CD14-positive monocyte (primary cell): ENCODE measurements around the gene SMAD3. TPM values are rescaled to one million over a fixed set of nuclear protein-coding genes. Genes with fewer than 3 reads are reported as not detected.

Experiments
- DNase-seq, 3 donors: peaks; one replicate each; pipeline ENCODE4 v3.0.0-alpha.2; 2011 to 2022
- H2AFZ ChIP-seq: 2 replicates; pipeline ENCODE4 v1.6.0; 2012; ENCODE audit warnings: mild to moderate bottlenecking, low read depth, low read length, inconsistent platforms; ENCODE audit not compliant: insufficient read depth, poor library complexity, severe bottlenecking
- H3K27ac ChIP-seq, 2 donors: 1 replicate in 1 of 2; 2 replicates in 1 of 2; pipeline ENCODE4 v1.5.1; 2012 to 2013; ENCODE audit warnings: low read length in 2 of 2, control low read depth in 1 of 2, inconsistent platforms in 1 of 2, low read depth in 1 of 2, mild to moderate bottlenecking in 1 of 2
- H3K27me3 ChIP-seq, 2 donors: one replicate each; pipeline versions ENCODE4 v1.6.0 to v1.6.1; 2011 to 2013; ENCODE audit warnings: low read length in 2 of 2; ENCODE audit not compliant: control insufficient read depth in 2 of 2, insufficient read depth in 2 of 2
- H3K36me3 ChIP-seq, 2 donors: replicated peaks in 1 of 2; 1 replicate in 1 of 2; 2 replicates in 1 of 2; pipeline versions ENCODE4 v1.5.1 to v1.6.1; 2012 to 2013; ENCODE audit warnings: low read length in 2 of 2, control low read depth in 1 of 2, inconsistent platforms in 1 of 2, mild to moderate bottlenecking in 1 of 2; ENCODE audit not compliant: insufficient read depth in 2 of 2, control insufficient read depth in 1 of 2
- H3K4me1 ChIP-seq, 2 donors: 1 replicate in 1 of 2; 2 replicates in 1 of 2; pipeline versions ENCODE4 v1.5.1 to v1.6.1; 2012 to 2013; ENCODE audit warnings: low read length in 2 of 2, control low read depth in 1 of 2, inconsistent platforms in 1 of 2, mild to moderate bottlenecking in 1 of 2, moderate library complexity in 1 of 2; ENCODE audit not compliant: insufficient read depth in 2 of 2, control insufficient read depth in 1 of 2
- H3K4me2 ChIP-seq: replicated peaks from 2 replicates; pipeline ENCODE3; 2012; ENCODE audit warnings: low read length, moderate library complexity, mild to moderate bottlenecking; ENCODE audit not compliant: poor library complexity, severe bottlenecking; ENCODE audit errors: extremely low read depth
- H3K4me3 ChIP-seq, 3 experiments: fragments of 200-600 bp in 1 of 3; sonication (generic) in 1 of 3; replicated peaks in 1 of 3; 1 replicate in 2 of 3; 2 replicates in 1 of 3; pipeline ENCODE4 v1.5.1; 2011 to 2013; ENCODE audit warnings: low read length in 3 of 3, mild to moderate bottlenecking in 3 of 3, control low read depth in 2 of 3, low read depth in 2 of 3, inconsistent platforms in 1 of 3, moderate library complexity in 1 of 3
- H3K79me2 ChIP-seq: 2 replicates; pipeline ENCODE4 v1.6.0; 2012; ENCODE audit warnings: mild to moderate bottlenecking, control low read depth, inconsistent platforms, low read length, moderate library complexity; ENCODE audit not compliant: insufficient read depth
- H3K9ac ChIP-seq: 2 replicates; pipeline ENCODE4 v1.6.0; 2017; ENCODE audit warnings: low read length, mild to moderate bottlenecking; ENCODE audit not compliant: insufficient read depth, poor library complexity, severe bottlenecking
- H3K9me3 ChIP-seq, 2 donors: replicated peaks in 1 of 2; 1 replicate in 1 of 2; 2 replicates in 1 of 2; pipeline versions ENCODE4 v1.5.1 to v1.6.1; 2012 to 2013; ENCODE audit warnings: low read length in 2 of 2, control low read depth in 1 of 2; ENCODE audit not compliant: control insufficient read depth in 1 of 2, insufficient read depth in 1 of 2
- H4K20me1 ChIP-seq: 2 replicates; pipeline ENCODE4 v1.6.0; 2012; ENCODE audit warnings: mild to moderate bottlenecking, low read length, control low read depth, moderate library complexity; ENCODE audit not compliant: insufficient read depth
- H3K27ac Mint-ChIP-seq, 7 donors: one replicate each; pipeline ENCODE4 v1.8.0; 2020; ENCODE audit warnings: mild to moderate bottlenecking in 7 of 7, mixed read lengths in 7 of 7, moderate library complexity in 6 of 7, inconsistent platforms in 2 of 7
- H3K27me3 Mint-ChIP-seq, 3 donors: one replicate each; pipeline ENCODE4 v1.8.0; 2021 to 2022; ENCODE audit warnings: low read depth in 3 of 3, mild to moderate bottlenecking in 3 of 3, mixed read lengths in 3 of 3, moderate library complexity in 3 of 3, inconsistent platforms in 1 of 3
- H3K36me3 Mint-ChIP-seq, 2 donors: one replicate each; pipeline ENCODE4 v1.8.0; 2020; ENCODE audit warnings: mixed read lengths in 2 of 2, inconsistent platforms in 1 of 2, mild to moderate bottlenecking in 1 of 2
- H3K4me1 Mint-ChIP-seq: one replicate; pipeline ENCODE4 v1.8.0; 2020; ENCODE audit warnings: mild to moderate bottlenecking, mixed read lengths
- H3K4me3 Mint-ChIP-seq, 2 donors: one replicate each; pipeline ENCODE4 v1.8.0; 2020; ENCODE audit warnings: mild to moderate bottlenecking in 2 of 2, mixed read lengths in 2 of 2, moderate library complexity in 1 of 2
- H3K9me3 Mint-ChIP-seq, 7 donors: one replicate each; pipeline ENCODE4 v1.8.0; 2020 to 2022; ENCODE audit warnings: mixed read lengths in 7 of 7, mild to moderate bottlenecking in 6 of 7, moderate library complexity in 6 of 7, inconsistent platforms in 2 of 7
- WGBS: methylation state at CpG from one replicate; pipeline ENCODE4 v1.1.5; 2013; ENCODE audit warnings: missing lambda C conversion rate; ENCODE audit not compliant: insufficient coverage; 5-methylcytosine and 5-hydroxymethylcytosine counted together
- intact Hi-C, 2 donors: fragments of 100-400 bp; cut with micrococcal nuclease; formaldehyde crosslinking; loops; one replicate each; pipeline versions ENCODE4 v1.15.0 to v1.15.1; 2023
- polyA plus RNA-seq, 3 donors: library from polyadenylated mRNA; depleted of rRNA in 1 of 3; unstranded in 2 of 3; stranded (reverse) in 1 of 3; fragments of 300-500 nt in 2 of 3; fragments of >200 nt in 1 of 3; fragmentation: Illumina TruSeq in 2 of 3; gene quantifications; 1 replicate in 2 of 3; 2 replicates in 1 of 3; pipeline ENCODE4 v1.2.3, GENCODE V29; 2012 to 2021
- TF ChIP-seq, protein P1 (sequence below): fragments of 200-600 bp; IDR thresholded peaks from one replicate; pipeline ENCODE4 v1.8.0; 2022; ENCODE audit warnings: antibody characterized with exemption, mild to moderate bottlenecking

SMAD3 gene
- polyA plus RNA-seq, 3 donors, result 4.4 to 41.7 (median 5.4) TPM

DNA sequence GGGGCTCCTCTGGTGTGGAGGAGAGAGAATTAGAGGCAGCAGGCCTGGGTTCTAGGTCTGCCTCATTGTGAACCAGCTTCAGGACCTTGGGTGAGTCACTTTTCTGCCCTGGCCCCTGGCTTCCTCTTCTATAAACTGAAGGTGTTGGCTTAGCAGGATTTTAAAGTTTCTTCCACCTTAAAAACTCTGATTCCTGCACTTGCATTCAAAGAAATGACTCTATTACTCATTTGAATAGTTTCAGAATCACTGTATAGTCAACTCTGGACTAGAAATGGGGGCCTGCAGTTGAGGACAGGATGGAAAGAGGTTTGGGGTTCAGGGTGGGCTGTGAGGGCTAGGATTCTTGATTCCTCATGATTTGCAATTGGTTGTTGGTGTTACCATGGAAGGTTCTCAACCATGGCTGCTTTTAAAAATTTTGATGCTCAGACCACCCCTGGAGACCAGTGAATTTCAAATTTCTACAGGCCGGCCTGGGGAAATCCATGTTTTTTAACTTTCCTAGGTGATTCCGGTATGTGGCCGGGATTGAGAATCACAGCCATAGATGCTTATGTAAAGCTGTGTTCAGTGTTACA lies 19.9 kb downstream of the SMAD3 start:
- Histone ChIP-seq H3K79me2 (peaks cover 88% of the 10 kb centered on the region), H3K36me3 (peaks cover 0 to 5% of the 10 kb centered on the region in 2 donors), H3K27ac (peak overlapping the region; percentile 90 to 94), H2AFZ (no peak overlapping the region), H3K27me3 (no peaks in the 10 kb centered on the region), H3K4me3 (peak overlapping the region in 1 of 3 experiments; percentile 15), H4K20me1 (peaks cover 4% of the 10 kb centered on the region), H3K4me2 (peak overlapping the region; percentile 34), H3K9ac (peak overlapping the region; percentile 49), H3K4me1 (peaks cover 92 to 100% of the 10 kb centered on the region in 2 donors), H3K9me3 (no peaks in the 10 kb centered on the region)
- 83% methylated on average over 1 of the region's 3 CpGs for WGBS
- H3K27me3 Mint-ChIP-seq, result peaks cover 1 to 4% (median 2%) of the 10 kb centered on the region in 3 donors
- DNase-seq, result peak; percentile 78 to 83 (median 82)
- peaks cover 100% of the 10 kb centered on the region for H3K4me1 Mint-ChIP-seq
- intact Hi-C loops, result loop anchor here in 1 of 2 donors (10.0 kb wide), 1 partner anchor 61 kb away; no protein-coding TSS in a partner anchor
- peaks cover 41 to 59% of the 10 kb centered on the region in 2 donors for H3K36me3 Mint-ChIP-seq
- peak overlapping the region; percentile 12 to 57 for H3K4me3 Mint-ChIP-seq
- H3K9me3 Mint-ChIP-seq, result no peaks in the 10 kb centered on the region
- peak overlapping the region; percentile 95 to 98 (median 96) for H3K27ac Mint-ChIP-seq
- TF ChIP-seq, protein P1, sequence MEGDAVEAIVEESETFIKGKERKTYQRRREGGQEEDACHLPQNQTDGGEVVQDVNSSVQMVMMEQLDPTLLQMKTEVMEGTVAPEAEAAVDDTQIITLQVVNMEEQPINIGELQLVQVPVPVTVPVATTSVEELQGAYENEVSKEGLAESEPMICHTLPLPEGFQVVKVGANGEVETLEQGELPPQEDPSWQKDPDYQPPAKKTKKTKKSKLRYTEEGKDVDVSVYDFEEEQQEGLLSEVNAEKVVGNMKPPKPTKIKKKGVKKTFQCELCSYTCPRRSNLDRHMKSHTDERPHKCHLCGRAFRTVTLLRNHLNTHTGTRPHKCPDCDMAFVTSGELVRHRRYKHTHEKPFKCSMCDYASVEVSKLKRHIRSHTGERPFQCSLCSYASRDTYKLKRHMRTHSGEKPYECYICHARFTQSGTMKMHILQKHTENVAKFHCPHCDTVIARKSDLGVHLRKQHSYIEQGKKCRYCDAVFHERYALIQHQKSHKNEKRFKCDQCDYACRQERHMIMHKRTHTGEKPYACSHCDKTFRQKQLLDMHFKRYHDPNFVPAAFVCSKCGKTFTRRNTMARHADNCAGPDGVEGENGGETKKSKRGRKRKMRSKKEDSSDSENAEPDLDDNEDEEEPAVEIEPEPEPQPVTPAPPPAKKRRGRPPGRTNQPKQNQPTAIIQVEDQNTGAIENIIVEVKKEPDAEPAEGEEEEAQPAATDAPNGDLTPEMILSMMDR, result no peak

GRCh38 chr15:67085818-67086636 lies 20.6 kb downstream of the SMAD3 start:
- Mint-ChIP-seq H3K4me1 (peaks cover 100% of the 10 kb centered on the region), H3K9me3 (no peaks in the 10 kb centered on the region), H3K36me3 (peaks cover 40 to 60% of the 10 kb centered on the region in 2 donors), H3K27me3 (peaks cover 1 to 4% (median 2%) of the 10 kb centered on the region in 3 donors), H3K27ac (peak overlapping the region; percentile 95 to 98 (median 96)), H3K4me3 (peak overlapping the region; percentile 53 to 55)
- peaks cover 0 to 5% of the 10 kb centered on the region in 2 donors for H3K36me3 ChIP-seq
- peaks cover 87% of the 10 kb centered on the region for H3K79me2 ChIP-seq
- WGBS, result 93% methylated on average over 1 of the region's 3 CpGs
- intact Hi-C loops, result loop anchor here in 1 of 2 donors (10.0 kb wide), 1 partner anchor 61 kb away; no protein-coding TSS in a partner anchor
- H3K9ac ChIP-seq, result peak overlapping the region; percentile 49
- TF ChIP-seq, protein P1, result no peak
- peak overlapping the region; percentile 51 for H3K4me2 ChIP-seq
- no peaks in the 10 kb centered on the region for H3K9me3 ChIP-seq
- peak overlapping the region in 1 of 3 experiments; percentile 15 for H3K4me3 ChIP-seq
- peaks cover 92 to 100% of the 10 kb centered on the region in 2 donors for H3K4me1 ChIP-seq
- H4K20me1 ChIP-seq, result no peaks in the 10 kb centered on the region
- no peaks in the 10 kb centered on the region for H3K27me3 ChIP-seq
- H2AFZ ChIP-seq, result no peak overlapping the region
- DNase-seq, result peak; percentile 93 to 94 (median 93)
- peak overlapping the region; percentile 90 to 94 for H3K27ac ChIP-seq
